Gastrocnemius medialis (tissue), 4 donors: ENCODE measurements around the gene RSU1. TPM values are rescaled to one million over a fixed set of nuclear protein-coding genes. Genes with fewer than 3 reads are reported as not detected.

ENCODE experiments used
- ATAC-seq, 2 donors: fragments of 150-250 bp; one replicate each; pipeline ENCODE4 v1.9.1; 2016
- DNase-seq, 2 donors: peaks; one replicate each; pipeline ENCODE4 v3.0.0-alpha.2; 2019
- H3K27ac ChIP-seq, 4 donors: fragments of 200-600 bp; sonication (generic); 1 replicate in 1 of 4; 2 replicates in 3 of 4; pipeline ENCODE4 v1.5.1; 2016 to 2018; ENCODE audit warnings: mild to moderate bottlenecking in 2 of 4, moderate library complexity in 1 of 4
- H3K27me3 ChIP-seq, 3 donors: fragments of 200-600 bp; sonication (generic) in 2 of 3; 1 replicate in 1 of 3; 2 replicates in 2 of 3; pipeline versions ENCODE4 v1.5.1 to v1.6.0; 2016 to 2019; ENCODE audit warnings: mild to moderate bottlenecking in 1 of 3, moderate library complexity in 1 of 3
- H3K36me3 ChIP-seq, 2 donors: fragments of 200-600 bp; sonication (generic) in 1 of 2; one replicate each; pipeline ENCODE4 v1.5.1; 2017 to 2018
- H3K4me1 ChIP-seq, 2 donors: fragments of 200-600 bp; sonication (generic) in 1 of 2; one replicate each; pipeline ENCODE4 v1.5.1; 2016 to 2017; ENCODE audit warnings: mild to moderate bottlenecking in 2 of 2
- H3K4me3 ChIP-seq, 4 donors: fragments of 200-600 bp; sonication (generic) in 3 of 4; 1 replicate in 1 of 4; 2 replicates in 3 of 4; pipeline ENCODE4 v1.5.1; 2016 to 2019; ENCODE audit warnings: mild to moderate bottlenecking in 2 of 4
- H3K9me3 ChIP-seq, 3 donors: fragments of 200-600 bp; sonication (generic) in 2 of 3; 1 replicate in 1 of 3; 2 replicates in 2 of 3; pipeline ENCODE4 v1.5.1; 2016 to 2019
- POLR2A ChIP-seq, 2 donors: fragments of 450-650 bp; IDR thresholded peaks; one replicate each; pipeline ENCODE4 v1.6.1; 2017; ENCODE audit warnings: antibody characterized with exemption in 2 of 2, mild to moderate bottlenecking in 2 of 2, moderate library complexity in 2 of 2
- in situ Hi-C, 4 donors: fragments of 200-750 bp; cut with MboI; loops; one replicate each; pipeline versions ENCODE4 v1.15.0 to v1.8.0; 2017; ENCODE audit warnings: low sequenced_read_pairs in 4 of 4
- intact Hi-C: fragments of 100-400 bp; cut with DNase I; formaldehyde crosslinking; loops from one replicate; pipeline ENCODE4 v1.15.1; 2023; ENCODE audit warnings: low total_unique reads
- total RNA-seq, 4 donors: library from RNA; depleted of rRNA; stranded (reverse); fragments of >200 nt; gene quantifications; one replicate each; pipeline versions ENCODE4 v1.1.0 to v1.2.3, GENCODE V29; 2016
- TF ChIP-seq, protein P1 (sequence below), 5 experiments: fragments of 450-650 bp in 3 of 5; fragments of 200-600 bp in 2 of 5; sonication (generic) in 2 of 5; IDR thresholded peaks in 4 of 5; conservative IDR thresholded peaks in 1 of 5; 1 replicate in 4 of 5; 2 replicates in 1 of 5; pipeline ENCODE4 v1.5.1; 2016 to 2019; ENCODE audit warnings: antibody characterized with exemption in 5 of 5, mild to moderate bottlenecking in 3 of 5, moderate library complexity in 3 of 5

The RSU1 gene
- total RNA-seq, 4 donors from 2014 or later: 24.2 to 32.8 (median 26.1) TPM

DNA sequence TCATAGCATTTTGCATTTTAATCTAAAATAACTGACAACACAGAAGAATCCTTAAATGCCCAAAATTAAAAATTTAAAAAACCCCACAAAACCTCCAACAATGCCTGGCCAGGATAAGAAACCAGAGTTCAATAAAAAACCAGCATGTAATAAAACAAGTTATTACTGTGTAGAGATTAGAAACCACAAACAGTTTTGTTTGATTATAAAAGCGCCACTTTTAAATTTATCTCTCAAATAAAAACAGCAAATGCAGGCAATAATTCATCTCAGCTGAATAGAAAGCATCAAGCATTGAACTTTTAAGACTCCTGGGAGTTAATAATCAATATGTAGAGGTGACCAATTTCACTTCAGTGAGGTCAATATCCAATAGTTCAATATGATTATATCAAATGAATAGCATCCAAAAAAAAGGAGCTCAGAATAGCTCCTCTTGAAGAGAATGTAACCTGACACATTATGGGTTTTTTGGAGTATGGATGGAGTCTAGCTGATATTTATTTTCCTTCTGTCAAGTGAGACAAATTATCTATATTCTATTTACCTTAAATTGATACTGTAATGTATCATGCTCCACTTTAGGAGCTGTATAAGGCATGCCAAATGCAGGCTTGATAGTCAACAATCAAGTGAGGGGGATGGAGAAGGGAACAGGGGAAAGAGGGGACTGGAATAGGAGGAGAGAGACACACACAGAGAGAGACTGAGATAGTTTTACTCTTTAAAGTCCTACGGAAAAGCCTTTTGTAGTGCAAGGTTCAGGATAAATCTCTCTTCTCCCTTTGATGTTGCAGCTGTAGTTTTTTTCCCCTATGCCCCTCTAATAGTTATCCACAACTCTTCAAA lies 130.9 kb downstream of the RSU1 start:
- DNase-seq (no peak), ATAC-seq (no peak)
- no peak overlapping the region for H3K27ac ChIP-seq
- no peak for TF ChIP-seq POLR2A (IDR thresholded peaks at IDR 0.05)
- TF ChIP-seq, protein P1, sequence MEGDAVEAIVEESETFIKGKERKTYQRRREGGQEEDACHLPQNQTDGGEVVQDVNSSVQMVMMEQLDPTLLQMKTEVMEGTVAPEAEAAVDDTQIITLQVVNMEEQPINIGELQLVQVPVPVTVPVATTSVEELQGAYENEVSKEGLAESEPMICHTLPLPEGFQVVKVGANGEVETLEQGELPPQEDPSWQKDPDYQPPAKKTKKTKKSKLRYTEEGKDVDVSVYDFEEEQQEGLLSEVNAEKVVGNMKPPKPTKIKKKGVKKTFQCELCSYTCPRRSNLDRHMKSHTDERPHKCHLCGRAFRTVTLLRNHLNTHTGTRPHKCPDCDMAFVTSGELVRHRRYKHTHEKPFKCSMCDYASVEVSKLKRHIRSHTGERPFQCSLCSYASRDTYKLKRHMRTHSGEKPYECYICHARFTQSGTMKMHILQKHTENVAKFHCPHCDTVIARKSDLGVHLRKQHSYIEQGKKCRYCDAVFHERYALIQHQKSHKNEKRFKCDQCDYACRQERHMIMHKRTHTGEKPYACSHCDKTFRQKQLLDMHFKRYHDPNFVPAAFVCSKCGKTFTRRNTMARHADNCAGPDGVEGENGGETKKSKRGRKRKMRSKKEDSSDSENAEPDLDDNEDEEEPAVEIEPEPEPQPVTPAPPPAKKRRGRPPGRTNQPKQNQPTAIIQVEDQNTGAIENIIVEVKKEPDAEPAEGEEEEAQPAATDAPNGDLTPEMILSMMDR (IDR thresholded peaks at IDR 0.05 in 4 of 5, conservative IDR thresholded peaks at IDR 0.05 in 1 of 5): no peak
- intact Hi-C loops (no loop called here), in situ Hi-C loops (no loop called here)
- no peak overlapping the region for H3K4me3 ChIP-seq
- no peaks in the 10 kb centered on the region for H3K4me1 ChIP-seq
- no peaks in the 10 kb centered on the region for H3K9me3 ChIP-seq
- H3K36me3 ChIP-seq: no peaks in the 10 kb centered on the region
- no peaks in the 10 kb centered on the region for H3K27me3 ChIP-seq

DNA sequence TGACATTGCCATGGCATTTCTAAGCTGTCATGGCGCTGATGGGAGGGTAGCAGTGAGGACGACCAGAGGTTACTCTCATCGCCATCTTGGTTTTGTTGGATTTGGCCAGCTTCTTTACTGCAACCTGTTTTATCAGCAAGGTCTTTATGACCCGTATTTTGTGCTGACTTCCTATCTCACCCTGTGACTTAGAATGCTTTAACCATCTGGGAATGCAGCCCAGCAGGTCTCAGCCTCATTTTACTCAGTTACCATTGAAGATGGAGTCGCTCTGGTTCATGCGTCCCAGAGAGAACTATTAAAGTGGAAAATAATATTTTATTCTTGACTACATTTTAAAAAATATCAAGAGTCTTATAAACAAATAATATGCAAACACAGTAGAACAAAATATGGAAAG lies 131.7 kb downstream of the RSU1 start:
- ATAC-seq: no peak
- no peaks in the 10 kb centered on the region for H3K27me3 ChIP-seq
- H3K27ac ChIP-seq: no peak overlapping the region
- TF ChIP-seq, protein P1 (IDR thresholded peaks at IDR 0.05 in 4 of 5, conservative IDR thresholded peaks at IDR 0.05 in 1 of 5): no peak
- TF ChIP-seq POLR2A (IDR thresholded peaks at IDR 0.05): no peak
- intact Hi-C loops (no loop called here), in situ Hi-C loops (no loop called here)
- no peaks in the 10 kb centered on the region for H3K4me1 ChIP-seq
- no peaks in the 10 kb centered on the region for H3K9me3 ChIP-seq
- H3K36me3 ChIP-seq: no peaks in the 10 kb centered on the region
- H3K4me3 ChIP-seq: no peak overlapping the region
- no peak for DNase-seq

DNA sequence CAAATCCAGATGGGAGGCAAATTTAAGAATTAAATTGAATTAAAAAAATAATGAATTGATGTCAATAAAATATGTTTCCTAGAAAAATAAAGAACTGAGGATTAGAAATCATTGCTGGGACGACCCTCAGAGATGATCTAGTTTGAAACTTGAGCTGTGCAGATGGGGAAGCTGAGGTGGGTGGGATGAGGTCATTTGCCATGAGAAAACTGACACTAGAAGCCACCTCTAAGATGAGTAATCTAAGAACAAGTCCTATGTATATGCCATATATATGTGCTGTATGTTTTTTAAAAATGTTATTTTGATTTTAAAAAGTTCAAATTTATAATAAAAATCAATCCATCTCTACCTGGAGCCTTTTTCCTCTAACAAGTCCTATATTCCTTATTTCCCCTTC lies 135.7 kb downstream of the RSU1 start:
- TF ChIP-seq POLR2A (IDR thresholded peaks at IDR 0.05): no peak
- TF ChIP-seq, protein P1 (IDR thresholded peaks at IDR 0.05 in 4 of 5, conservative IDR thresholded peaks at IDR 0.05 in 1 of 5): no peak
- no peaks in the 10 kb centered on the region for H3K4me1 ChIP-seq
- H3K4me3 ChIP-seq: no peak overlapping the region
- no peaks in the 10 kb centered on the region for H3K27me3 ChIP-seq
- no peak for DNase-seq
- in situ Hi-C loops (no loop called here), intact Hi-C loops (no loop called here)
- no peaks in the 10 kb centered on the region for H3K36me3 ChIP-seq
- no peak overlapping the region for H3K27ac ChIP-seq
- no peaks in the 10 kb centered on the region for H3K9me3 ChIP-seq
- ATAC-seq: no peak

DNA sequence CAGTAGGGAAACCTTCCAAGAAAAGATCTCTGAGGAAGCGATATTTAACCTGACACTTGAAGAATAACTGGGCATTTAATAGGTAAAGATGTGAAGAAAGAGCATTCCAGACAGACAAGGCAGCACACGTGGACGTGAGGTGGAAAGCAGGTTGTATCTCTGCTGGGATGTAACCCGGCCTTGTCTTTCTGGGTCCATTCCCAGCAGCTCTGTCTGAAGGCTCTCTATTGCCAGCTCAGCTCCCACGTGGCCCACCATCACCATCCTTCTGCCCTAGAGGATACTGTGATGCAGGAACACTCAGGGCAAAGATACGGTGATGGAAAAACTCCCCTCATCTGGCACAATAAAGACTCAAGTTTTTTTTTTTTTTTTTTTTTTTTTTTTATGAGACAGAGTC lies 137.7 kb downstream of the RSU1 start:
- DNase-seq (no peak), ATAC-seq (no peak)
- intact Hi-C loops: no loop called here
- in situ Hi-C loops: no loop called here
- TF ChIP-seq POLR2A (IDR thresholded peaks at IDR 0.05): no peak
- TF ChIP-seq, protein P1 (IDR thresholded peaks at IDR 0.05 in 4 of 5, conservative IDR thresholded peaks at IDR 0.05 in 1 of 5): no peak
- H3K9me3 ChIP-seq: no peaks in the 10 kb centered on the region
- H3K36me3 ChIP-seq: no peaks in the 10 kb centered on the region
- no peaks in the 10 kb centered on the region for H3K27me3 ChIP-seq
- no peak overlapping the region for H3K4me3 ChIP-seq
- no peaks in the 10 kb centered on the region for H3K4me1 ChIP-seq
- no peak overlapping the region for H3K27ac ChIP-seq
